Smooth muscle cell (in vitro differentiated cells): ENCODE measurements around the gene CLCNKA. TPM values are rescaled to one million over a fixed set of nuclear protein-coding genes. Genes with fewer than 3 reads are reported as not detected.

Experiments used
- DNase-seq: peaks from one replicate; lab custom pipeline; 2025; ENCODE audit not compliant: unreplicated experiment; lab: John Stamatoyannopoulos, UW
- H2AFZ ChIP-seq: fragments of 200-600 bp; sonication (generic); 2 replicates; pipeline ENCODE4 v1.6.0; 2016; ENCODE audit warnings: antibody characterized with exemption, low read depth, mild to moderate bottlenecking
- H3F3A ChIP-seq: fragments of 200-600 bp; sonication (generic); 2 replicates; pipeline ENCODE4 v1.6.0; 2017; ENCODE audit warnings: antibody characterized with exemption, low read depth
- H3K27ac ChIP-seq: fragments of 200-600 bp; sonication (generic); 2 replicates; pipeline ENCODE4 v1.5.1; 2016; ENCODE audit warnings: low read depth, mild to moderate bottlenecking
- H3K27me3 ChIP-seq: fragments of 200-600 bp; sonication (generic); 2 replicates; pipeline ENCODE4 v1.6.1; 2016; ENCODE audit warnings: low read depth, mild to moderate bottlenecking
- H3K36me3 ChIP-seq: fragments of 200-600 bp; sonication (generic); 2 replicates; pipeline ENCODE4 v1.5.1; 2016; ENCODE audit warnings: low read depth
- H3K4me1 ChIP-seq: fragments of 200-600 bp; sonication (generic); 2 replicates; pipeline ENCODE4 v1.5.1; 2016; ENCODE audit warnings: low read depth
- H3K4me2 ChIP-seq: fragments of 200-600 bp; sonication (generic); 2 replicates; pipeline ENCODE4 v1.6.0; 2016; ENCODE audit warnings: mild to moderate bottlenecking
- H3K4me3 ChIP-seq: fragments of 200-600 bp; sonication (generic); 2 replicates; pipeline ENCODE4 v1.5.1; 2016; ENCODE audit warnings: mild to moderate bottlenecking
- H3K79me2 ChIP-seq: fragments of 200-600 bp; sonication (generic); 2 replicates; pipeline ENCODE4 v1.6.0; 2016; ENCODE audit warnings: low read depth, mild to moderate bottlenecking
- H3K9ac ChIP-seq: fragments of 200-600 bp; sonication (generic); 2 replicates; pipeline ENCODE4 v1.6.0; 2016; ENCODE audit warnings: low read depth
- H3K9me3 ChIP-seq: fragments of 200-600 bp; sonication (generic); replicated peaks from 2 replicates; pipeline ENCODE4 v1.5.1; 2016; ENCODE audit warnings: low read depth
- H4K20me1 ChIP-seq: fragments of 200-600 bp; sonication (generic); 2 replicates; pipeline ENCODE4 v1.6.0; 2016; ENCODE audit warnings: low read depth
- CTCF ChIP-seq: fragments of 200-600 bp; sonication (generic); IDR thresholded peaks from 2 replicates; pipeline ENCODE4 v1.5.1; 2017; ENCODE audit warnings: borderline replicate concordance, mild to moderate bottlenecking, antibody characterized with exemption; ENCODE audit not compliant: insufficient read depth, poor library complexity, severe bottlenecking
- WGBS: methylation state at CpG from one replicate; pipeline ENCODE4 v1.1.7; 2016; ENCODE audit warnings: low lambda C conversion rate; 5-methylcytosine and 5-hydroxymethylcytosine counted together
- polyA plus RNA-seq: library from polyadenylated mRNA; unstranded; fragments of >200 nt; fragmentation: Nextera tagmentation; extraction: Ambion mirVana; gene quantifications from 2 replicates; pipeline ENCODE4 v1.2.1, GENCODE V29; 2016
- total RNA-seq: library from RNA; depleted of rRNA; stranded (reverse); fragments of >200 nt; gene quantifications from 2 replicates; pipeline ENCODE4 v1.2.3, GENCODE V29; 2014

The CLCNKA gene
- total and polyA plus RNA-seq, 2 experiments from 2014 or later = 0.46 TPM; not detected in 1

DNA sequence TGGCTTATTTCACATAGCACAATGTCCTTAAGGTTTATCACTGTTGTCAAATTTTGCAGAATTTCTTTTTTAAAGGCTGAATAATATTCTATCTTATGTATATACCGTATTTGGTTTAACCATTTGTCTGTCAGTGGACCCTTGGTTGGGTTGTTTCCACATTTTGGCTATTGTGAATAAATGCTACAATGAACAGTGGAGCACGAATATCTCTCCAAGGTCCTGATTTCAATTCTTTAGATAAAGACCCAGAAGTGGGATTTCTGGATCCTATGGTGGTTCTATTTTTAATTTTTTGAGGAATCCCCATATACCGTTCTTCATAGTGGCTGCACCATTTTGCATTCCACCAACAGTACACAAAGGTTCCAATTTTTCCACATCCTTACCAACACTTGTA lies 40.2 kb upstream of the CLCNKA start:
- Histone ChIP-seq H3K27ac (no peak overlapping the region), H3F3A (no peaks in the 10 kb centered on the region), H3K79me2 (no peaks in the 10 kb centered on the region), H3K4me1 (no peaks in the 10 kb centered on the region), H3K9me3 (no peaks in the 10 kb centered on the region), H3K36me3 (no peaks in the 10 kb centered on the region), H4K20me1 (no peaks in the 10 kb centered on the region), H3K9ac (no peak overlapping the region), H2AFZ (no peak overlapping the region), H3K4me3 (no peak overlapping the region), H3K4me2 (no peak overlapping the region), H3K27me3 (no peaks in the 10 kb centered on the region)
- 91% methylated on average over 3 of the region's 3 CpGs for WGBS
- DNase-seq = no peak
- TF ChIP-seq CTCF = no peak

DNA sequence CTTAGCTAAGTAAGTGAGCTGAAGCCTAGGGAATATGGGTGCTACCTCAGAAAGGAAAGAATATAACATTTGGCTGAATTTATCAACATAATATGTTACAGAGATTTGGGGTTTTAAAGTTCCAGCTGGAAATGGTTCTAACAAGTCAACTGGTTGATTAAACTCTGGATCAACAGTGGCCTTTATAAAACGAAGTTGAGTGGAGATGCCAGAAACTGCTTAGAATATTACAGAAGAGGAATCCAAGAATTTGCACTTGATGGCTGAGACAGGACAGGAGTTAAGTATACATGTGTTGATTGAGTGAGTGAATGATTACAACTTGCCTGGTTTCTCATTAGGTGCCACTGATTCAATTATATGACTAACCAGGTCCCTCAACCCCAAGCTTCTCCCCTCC lies 38.6 kb upstream of the CLCNKA start:
- no peak overlapping the region for H3K9ac ChIP-seq
- no peaks in the 10 kb centered on the region for H3K27me3 ChIP-seq
- no peak overlapping the region for H2AFZ ChIP-seq
- no peak overlapping the region for H3K27ac ChIP-seq
- H3K4me3 ChIP-seq = no peak overlapping the region
- H4K20me1 ChIP-seq = no peaks in the 10 kb centered on the region
- TF ChIP-seq CTCF = no peak
- H3K9me3 ChIP-seq = no peaks in the 10 kb centered on the region
- no peak for DNase-seq
- H3K4me1 ChIP-seq = no peaks in the 10 kb centered on the region
- no peaks in the 10 kb centered on the region for H3K36me3 ChIP-seq
- no peak overlapping the region for H3K4me2 ChIP-seq
- no peaks in the 10 kb centered on the region for H3F3A ChIP-seq
- 58% methylated on average over 1 of the region's 1 CpG for WGBS
- H3K79me2 ChIP-seq = no peaks in the 10 kb centered on the region

DNA sequence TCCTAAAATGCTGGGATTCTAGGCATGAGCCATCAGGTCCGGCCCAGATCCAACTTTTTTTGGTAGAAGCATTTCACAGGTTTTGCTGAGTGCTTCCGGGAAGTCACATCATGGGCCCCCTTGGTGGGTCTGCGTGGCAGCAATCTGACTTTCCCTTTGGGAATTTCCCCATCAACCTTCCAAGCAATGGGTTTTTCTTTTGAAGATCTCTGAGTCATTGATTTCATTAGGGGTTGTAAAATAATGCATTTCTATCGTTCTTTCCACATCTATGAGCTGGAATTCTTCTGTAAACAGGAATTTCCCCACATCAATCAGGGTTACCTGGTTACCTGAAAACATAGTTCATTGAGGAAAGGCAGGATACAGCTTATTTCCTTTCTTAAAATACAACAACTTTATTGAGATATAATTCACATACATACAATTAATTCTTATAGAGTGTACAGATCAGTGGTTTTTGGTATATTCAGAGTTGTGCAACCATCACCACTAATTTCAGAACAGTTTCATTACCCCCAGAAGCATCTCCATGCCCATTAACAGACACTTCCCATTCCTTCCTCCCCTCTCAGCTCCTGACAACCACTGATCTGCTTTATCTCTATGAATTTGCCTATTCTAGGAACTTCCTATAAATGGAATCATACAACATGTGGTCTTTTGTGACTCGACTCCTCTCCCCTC lies 36.1 kb upstream of the CLCNKA start:
- WGBS = 56% methylated on average over 5 of the region's 5 CpGs
- no peak for DNase-seq
- Histone ChIP-seq H3K4me2 (no peak overlapping the region), H3F3A (no peaks in the 10 kb centered on the region), H2AFZ (no peak overlapping the region), H3K4me1 (no peaks in the 10 kb centered on the region), H3K9me3 (no peaks in the 10 kb centered on the region), H3K9ac (no peak overlapping the region), H3K4me3 (no peak overlapping the region), H3K36me3 (no peaks in the 10 kb centered on the region), H3K79me2 (no peaks in the 10 kb centered on the region), H3K27ac (no peak overlapping the region), H4K20me1 (no peaks in the 10 kb centered on the region), H3K27me3 (no peaks in the 10 kb centered on the region)
- no peak for TF ChIP-seq CTCF
